HG02588 (cell line): ENCODE measurements around the gene HMSD.

Experiments used
- ATAC-seq: cut with Tn5 transposase; IDR thresholded peaks from one replicate; pipeline ENCODE4 v1.9.1; 2021; ENCODE audit warnings: mild to moderate bottlenecking, moderate library complexity; ENCODE audit not compliant: unreplicated experiment

Gene HMSD

GRCh38 chr18:63953811-63954210 is 4.7 kb downstream of the HMSD start:
- ATAC-seq: no peak

DNA sequence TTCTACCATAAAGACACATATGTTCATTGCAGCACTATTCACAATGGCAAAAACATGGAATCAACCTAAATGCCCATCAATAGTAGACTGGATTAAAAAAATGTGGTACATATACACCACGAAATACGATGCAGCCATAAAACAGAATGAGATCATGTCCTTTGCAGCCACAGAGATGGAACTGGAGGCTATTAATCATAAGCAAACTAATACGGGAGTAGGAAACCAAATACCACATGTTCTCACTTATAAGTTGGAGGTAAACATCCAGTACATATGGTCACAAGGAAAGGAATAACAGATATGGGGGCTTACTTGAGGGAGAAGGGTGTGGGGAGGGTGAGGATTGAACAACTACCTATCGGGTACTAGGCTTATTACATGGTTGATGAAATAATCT is 7.7 kb downstream of the HMSD start:
- no peak for ATAC-seq

DNA sequence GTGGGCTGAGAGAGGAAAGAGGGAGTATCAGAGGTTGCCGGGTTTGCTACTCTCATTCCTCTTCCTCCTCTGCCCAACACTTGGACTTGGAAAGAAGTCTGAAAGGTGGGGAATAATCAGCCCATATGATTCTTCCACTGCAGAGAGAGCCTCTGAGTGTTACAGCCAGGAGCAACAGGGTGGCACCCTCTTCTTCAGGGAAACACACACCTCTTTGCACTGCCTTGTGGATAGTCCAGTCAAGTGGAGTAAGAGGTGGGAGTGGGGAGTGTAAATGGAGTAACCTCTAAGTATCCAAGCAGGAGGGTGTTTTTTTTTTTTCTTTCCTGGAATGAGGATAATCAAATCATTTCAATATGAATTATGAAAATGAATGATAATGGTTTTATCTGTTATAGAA is 11.8 kb downstream of the HMSD start:
- no peak for ATAC-seq

GRCh38 chr18:63961435-63961980 is 12.4 kb downstream of the HMSD start:
- ATAC-seq: no peak

DNA sequence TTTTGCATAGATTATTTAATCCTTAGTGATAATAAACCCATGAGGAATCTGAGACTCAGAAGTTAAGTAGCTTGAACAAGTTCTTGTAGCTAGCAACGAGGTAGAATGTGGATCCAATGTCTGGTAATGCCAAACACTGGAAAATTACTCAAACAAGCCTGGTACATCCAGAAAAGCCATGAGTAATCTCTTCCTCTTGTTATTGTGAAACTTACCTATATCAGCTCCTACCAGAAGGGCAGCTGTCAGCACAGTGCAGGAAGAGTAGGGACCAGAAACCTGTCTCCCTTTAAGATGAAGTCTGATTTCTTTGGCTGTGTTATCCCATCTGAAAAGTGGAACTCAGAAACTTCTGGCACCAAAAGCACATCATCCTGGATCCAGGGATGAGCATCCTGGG is 13.0 kb downstream of the HMSD start:
- ATAC-seq: no peak

- peak; percentile 78 for ATAC-seq
Observed at GRCh38 chr18:63963615-63964256, 14.6 kb downstream of the HMSD start.

GRCh38 chr18:63964908-63965307 is 15.8 kb downstream of the HMSD start:
- no peak for ATAC-seq

- ATAC-seq: no peak
Observed at GRCh38 chr18:63965716-63966330, 16.7 kb downstream of the HMSD start.

GRCh38 chr18:63969942-63970808 is 21.1 kb downstream of the HMSD start, which contains the start of gene SERPINB8:
Gene SERPINB8 (plus strand): TSS chr18:63970081. CDS start chr18:63978309, 8,228 bp downstream.
- peak; percentile 91 for ATAC-seq

- no peak for ATAC-seq
Observed at GRCh38 chr18:63970809-63971205, 21.7 kb downstream of the HMSD start.

DNA sequence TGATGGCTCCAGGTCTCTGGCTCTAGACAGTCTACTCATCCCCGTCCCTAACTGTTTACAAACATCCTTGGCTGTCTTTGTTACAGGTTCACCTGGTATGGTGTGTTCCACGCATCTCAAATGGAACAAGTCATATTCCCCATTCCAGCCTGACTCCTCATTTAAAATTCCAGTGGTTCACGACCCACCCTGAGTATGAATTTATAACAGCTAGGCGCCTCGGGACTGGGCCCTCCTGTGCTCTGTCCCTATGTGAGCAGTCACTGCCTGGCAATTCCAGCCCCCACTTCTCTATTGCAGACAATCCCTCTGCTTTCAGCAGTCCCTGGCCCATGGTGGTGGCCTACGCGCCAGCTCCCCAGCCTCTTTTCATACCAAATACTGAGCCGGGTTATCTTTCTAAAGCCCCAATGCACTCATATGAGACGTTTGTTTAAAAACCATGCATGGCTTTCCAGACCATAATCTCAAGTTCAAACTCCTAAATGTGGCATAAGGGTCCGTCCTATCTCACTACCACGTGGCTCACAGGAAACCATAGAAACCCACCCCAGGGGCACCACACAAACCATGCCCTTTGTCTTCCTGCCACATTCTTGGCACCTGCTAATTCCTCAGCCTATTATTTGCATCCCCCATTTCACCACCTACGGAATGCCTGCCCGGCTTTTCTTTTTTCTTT is 22.4 kb downstream of the HMSD start:
- ATAC-seq: no peak

GRCh38 chr18:63972002-63972376 is 22.9 kb downstream of the HMSD start:
- no peak for ATAC-seq

- no peak for ATAC-seq
Observed at GRCh38 chr18:63974991-63975390, 25.9 kb downstream of the HMSD start.

- no peak for ATAC-seq
Observed at GRCh38 chr18:63975628-63976027, 26.5 kb downstream of the HMSD start.

GRCh38 chr18:63977040-63977439 is 27.9 kb downstream of the HMSD start:
- ATAC-seq: no peak

- ATAC-seq: peak; percentile 75
Observed at GRCh38 chr18:63979409-63979920, 30.4 kb downstream of the HMSD start.

DNA sequence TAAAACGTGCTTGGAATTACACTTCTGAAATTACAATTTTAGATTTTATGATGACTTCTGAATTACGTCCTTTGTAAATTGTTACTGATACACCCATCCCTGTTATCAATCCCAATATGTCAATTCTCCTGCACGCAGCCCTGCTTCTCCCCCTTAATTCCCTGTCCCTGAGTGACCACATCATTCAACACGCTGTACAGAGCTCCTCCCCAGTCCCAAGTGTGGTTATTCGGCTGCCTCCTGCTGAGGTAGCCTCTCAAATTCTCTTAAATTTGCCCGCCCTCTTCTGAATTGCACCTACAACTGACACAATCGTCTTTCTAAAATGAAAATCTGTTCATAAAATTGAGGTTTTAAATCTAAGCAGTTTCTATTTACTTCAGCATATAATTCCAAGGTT is 30.9 kb downstream of the HMSD start:
- ATAC-seq: no peak

DNA sequence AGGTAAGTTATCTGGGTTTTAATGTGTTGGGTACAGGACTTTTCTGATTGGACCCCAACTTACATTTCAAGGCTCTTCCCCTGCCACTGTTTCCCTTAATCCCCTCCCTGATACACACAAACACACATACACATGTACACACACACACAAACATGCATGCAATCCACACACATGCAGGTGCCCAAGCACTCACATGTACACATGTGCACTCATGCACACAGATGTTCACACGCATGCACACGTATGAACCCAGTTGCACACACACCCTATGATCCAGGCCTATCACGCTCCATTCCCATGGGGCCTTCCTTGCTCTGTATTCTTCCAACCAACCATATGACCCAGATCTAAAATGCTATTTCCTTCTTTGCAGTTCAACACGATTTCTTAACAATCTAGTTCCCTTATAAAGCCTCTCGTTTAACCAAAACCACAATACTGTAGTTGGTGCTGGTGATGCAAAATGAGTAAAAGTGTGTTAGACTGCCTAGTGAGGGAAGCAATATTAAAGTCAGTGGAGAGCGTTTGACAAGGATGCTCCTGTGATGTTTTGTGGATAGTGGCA is 31.9 kb downstream of the HMSD start:
- no peak for ATAC-seq

DNA sequence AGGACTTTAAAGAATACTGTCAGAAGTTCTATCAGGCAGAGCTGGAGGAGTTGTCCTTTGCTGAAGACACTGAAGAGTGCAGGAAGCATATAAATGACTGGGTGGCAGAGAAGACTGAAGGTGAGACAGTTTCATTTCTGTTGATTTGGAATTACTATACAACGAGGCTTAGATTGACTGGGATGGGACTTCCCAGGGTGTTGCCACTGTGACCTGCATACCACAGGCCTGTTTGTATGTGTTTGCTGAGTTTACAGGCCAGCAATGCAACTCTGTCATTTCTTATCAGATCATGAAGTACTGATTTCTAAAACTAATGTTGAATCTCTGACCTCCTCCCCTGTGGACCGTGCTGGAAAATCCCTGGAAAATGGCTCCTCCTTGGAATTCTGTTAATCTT is 32.6 kb downstream of the HMSD start:
- no peak for ATAC-seq

DNA sequence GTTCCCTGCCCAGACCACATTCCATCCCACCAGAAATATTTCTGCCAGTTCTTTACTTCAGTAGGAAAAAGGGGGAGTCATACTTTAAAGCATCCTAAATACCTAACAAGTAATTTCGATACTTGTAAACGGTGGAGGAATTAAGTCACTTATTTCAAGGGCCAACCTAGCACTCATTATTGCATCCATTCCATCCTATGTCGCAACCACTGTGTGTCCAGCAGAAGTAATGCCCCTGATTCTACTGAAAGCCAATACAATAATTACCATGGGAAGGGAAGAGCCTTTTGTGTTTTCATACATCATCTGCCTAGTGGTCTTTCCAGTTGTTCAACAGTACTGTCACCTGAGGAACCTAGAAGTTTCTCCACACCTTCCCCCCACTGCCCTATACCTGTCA is 33.3 kb downstream of the HMSD start:
- ATAC-seq: no peak

GRCh38 chr18:63986885-63987284 is 37.8 kb downstream of the HMSD start:
- no peak for ATAC-seq
